ENCODE data around the gene HGS. TPM values are rescaled to one million over a fixed set of nuclear protein-coding genes. Genes with fewer than 3 reads are reported as not detected.

The HGS gene
- total RNA-seq, 1 donor from 2014 or later, result 46.2 TPM

DNA sequence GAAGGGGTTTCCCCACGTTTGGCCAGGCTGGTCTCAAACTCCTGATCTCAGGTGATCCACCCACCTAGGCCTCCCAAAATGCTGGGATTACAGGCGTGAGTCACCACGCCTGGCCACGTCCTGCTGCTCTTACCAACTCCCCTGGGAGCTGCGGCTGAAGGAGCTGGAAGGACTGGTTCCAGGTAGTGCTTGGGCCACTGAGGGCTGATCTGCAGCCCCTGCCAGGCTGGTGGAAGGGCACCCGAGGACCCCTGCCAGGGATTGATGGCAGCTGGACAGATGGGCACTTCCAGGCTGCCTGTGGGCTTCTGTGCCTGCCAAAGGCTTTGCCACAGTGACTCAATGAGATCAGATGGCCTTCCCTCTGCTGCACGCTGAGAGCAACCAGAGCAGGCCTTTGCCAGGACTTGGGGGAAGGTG lies 19.8 kb upstream of the HGS start:
- H3K9me3 ChIP-seq (ENCODE audit: low read depth), result no peaks in the 10 kb centered on the region
- peaks cover 37% of the 10 kb centered on the region for H3K79me2 ChIP-seq (ENCODE audit: low read depth)
- Mint-ChIP-seq H3K27ac (no peak overlapping the region), H3K27me3 (ENCODE audit: insufficient read depth, low read depth) (peaks cover 3% of the 10 kb centered on the region), H3K4me3 (peak overlapping the region; percentile 60), H3K4me1 (peaks cover 21% of the 10 kb centered on the region), H3K36me3 (peaks cover 6% of the 10 kb centered on the region), H3K9me3 (no peaks in the 10 kb centered on the region)
- H2AFZ ChIP-seq (replicated peaks), result no peak overlapping the region
- peaks cover 3% of the 10 kb centered on the region for H4K20me1 ChIP-seq (ENCODE audit: low read depth)
- H3K4me1 ChIP-seq, result peaks cover 13% of the 10 kb centered on the region
- H3K9ac ChIP-seq, result no peak overlapping the region
- peaks cover 17% of the 10 kb centered on the region for H3F3A ChIP-seq (ENCODE audit: low read depth)
- TF ChIP-seq CTCF (IDR thresholded peaks at IDR 0.05), result no peak
- no peak for TF ChIP-seq EZH2phosphoT487 (IDR thresholded peaks at IDR 0.05)
- TF ChIP-seq EZH2 (IDR thresholded peaks at IDR 0.05), result no peak
- DNase-seq (ENCODE audit: low spot score), result no peak
- no peak overlapping the region for H3K4me2 ChIP-seq
- H3K4me3 ChIP-seq, result no peak overlapping the region
- peaks cover 6% of the 10 kb centered on the region for H3K36me3 ChIP-seq
- H3K27ac ChIP-seq, result no peak overlapping the region
- no peaks in the 10 kb centered on the region for H3K27me3 ChIP-seq

DNA sequence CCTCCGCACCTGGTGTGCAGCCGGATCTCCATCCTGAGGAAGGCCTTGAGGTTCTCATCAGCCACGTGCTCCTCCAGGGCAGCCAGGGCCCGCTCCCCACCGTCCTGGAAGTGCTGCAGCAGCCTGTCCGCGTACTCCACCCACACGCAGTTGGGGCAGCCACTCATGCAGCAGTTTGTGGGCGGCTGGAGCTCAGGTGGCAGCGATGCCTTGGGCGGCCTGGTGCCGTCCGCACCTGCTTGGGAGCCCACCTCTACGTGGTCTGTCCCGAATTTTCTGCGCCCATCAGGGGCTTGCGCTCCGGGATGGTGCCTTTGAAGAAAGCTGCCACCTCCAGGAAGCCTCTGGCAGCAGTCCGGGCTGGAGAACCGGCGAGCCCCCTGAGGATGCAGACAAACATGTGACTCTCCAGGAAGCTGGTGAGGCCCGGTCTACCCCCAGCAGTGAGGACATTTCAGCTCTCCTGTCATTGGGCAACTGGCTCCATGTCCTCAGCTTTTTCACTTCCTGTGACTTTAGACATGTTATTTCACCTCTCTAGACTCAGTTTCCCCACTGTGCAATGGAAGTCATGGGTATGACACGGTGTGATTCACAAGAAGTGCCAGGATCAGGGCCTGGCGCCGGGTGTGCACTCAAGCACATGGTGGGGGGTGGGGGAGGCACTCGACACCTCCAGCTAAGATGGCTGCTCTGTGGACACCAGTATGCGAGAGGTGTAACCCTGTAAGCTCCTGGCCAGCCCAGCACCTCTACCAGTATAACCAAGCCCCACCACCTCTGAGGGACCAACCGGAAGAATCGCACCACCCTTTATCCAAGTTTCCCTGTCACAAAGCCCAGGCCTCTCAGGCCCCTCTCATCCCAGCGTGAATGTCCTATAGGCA lies 18.4 kb upstream of the HGS start:
- Histone ChIP-seq H3K79me2 (ENCODE audit: low read depth) (peaks cover 49% of the 10 kb centered on the region), H3K4me2 (peak overlapping the region; percentile 97), H4K20me1 (ENCODE audit: low read depth) (peaks cover 3% of the 10 kb centered on the region), H2AFZ (replicated peaks) (peak overlapping the region; percentile 53), H3F3A (ENCODE audit: low read depth) (peaks cover 17% of the 10 kb centered on the region), H3K27ac (no peak overlapping the region), H3K9me3 (ENCODE audit: low read depth) (no peaks in the 10 kb centered on the region), H3K27me3 (no peaks in the 10 kb centered on the region), H3K9ac (peak overlapping the region; percentile 69), H3K4me1 (peaks cover 13% of the 10 kb centered on the region), H3K4me3 (peak overlapping the region; percentile 99), H3K36me3 (peaks cover 6% of the 10 kb centered on the region)
- peak overlapping the region; percentile 88 for H3K27ac Mint-ChIP-seq
- peaks cover 3% of the 10 kb centered on the region for H3K27me3 Mint-ChIP-seq (ENCODE audit: insufficient read depth, low read depth)
- DNase-seq (ENCODE audit: low spot score), result peak; percentile 23
- H3K9me3 Mint-ChIP-seq, result no peaks in the 10 kb centered on the region
- peaks cover 6% of the 10 kb centered on the region for H3K36me3 Mint-ChIP-seq
- peaks cover 21% of the 10 kb centered on the region for H3K4me1 Mint-ChIP-seq
- TF ChIP-seq EZH2phosphoT487 (IDR thresholded peaks at IDR 0.05) (no peak), CTCF (IDR thresholded peaks at IDR 0.05) (no peak), EZH2 (IDR thresholded peaks at IDR 0.05) (no peak)
- H3K4me3 Mint-ChIP-seq, result peak overlapping the region; percentile 96

DNA sequence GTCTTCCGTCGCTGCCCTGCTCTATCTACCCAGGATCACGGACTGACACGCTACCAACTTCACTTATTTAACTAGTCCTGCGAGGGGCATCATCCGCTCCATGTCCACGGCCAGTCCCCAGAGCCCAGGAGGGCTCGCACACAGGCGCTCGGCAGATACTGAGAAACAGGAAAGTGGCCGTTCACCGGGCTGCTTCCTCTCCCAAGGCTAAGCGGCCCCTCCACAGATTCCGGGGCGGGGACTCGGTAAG lies 17.8 kb upstream of the HGS start:
- peak overlapping the region; percentile 88 for H3K27ac Mint-ChIP-seq
- H3K79me2 ChIP-seq (ENCODE audit: low read depth), result peaks cover 49% of the 10 kb centered on the region
- TF ChIP-seq EZH2phosphoT487 (IDR thresholded peaks at IDR 0.05), result no peak
- TF ChIP-seq EZH2 (IDR thresholded peaks at IDR 0.05), result no peak
- no peak for TF ChIP-seq CTCF (IDR thresholded peaks at IDR 0.05)
- peak overlapping the region; percentile 69 for H3K9ac ChIP-seq
- peaks cover 3% of the 10 kb centered on the region for H4K20me1 ChIP-seq (ENCODE audit: low read depth)
- peak overlapping the region; percentile 3 for H3K27ac ChIP-seq
- peak overlapping the region; percentile 97 for H3K4me2 ChIP-seq
- H3K36me3 Mint-ChIP-seq, result peaks cover 6% of the 10 kb centered on the region
- peaks cover 3% of the 10 kb centered on the region for H3K27me3 Mint-ChIP-seq (ENCODE audit: insufficient read depth, low read depth)
- peaks cover 21% of the 10 kb centered on the region for H3K4me1 Mint-ChIP-seq
- H3K4me3 Mint-ChIP-seq, result peak overlapping the region; percentile 96
- H3K4me1 ChIP-seq, result peaks cover 13% of the 10 kb centered on the region
- peak overlapping the region; percentile 99 for H3K4me3 ChIP-seq
- peak overlapping the region; percentile 53 for H2AFZ ChIP-seq (replicated peaks)
- DNase-seq (ENCODE audit: low spot score), result peak; percentile 81
- H3K9me3 ChIP-seq (ENCODE audit: low read depth), result no peaks in the 10 kb centered on the region
- H3K9me3 Mint-ChIP-seq, result no peaks in the 10 kb centered on the region
- H3K36me3 ChIP-seq, result peaks cover 6% of the 10 kb centered on the region
- no peaks in the 10 kb centered on the region for H3K27me3 ChIP-seq
- peaks cover 17% of the 10 kb centered on the region for H3F3A ChIP-seq (ENCODE audit: low read depth)

Measured in neural progenitor cell (in vitro differentiated cells).